CD1c-positive myeloid dendritic cell (primary cell): Measurements from ENCODE around the gene NR5A1.

Source experiments
- DNase-seq: peaks from one replicate; pipeline ENCODE4 v3.0.0-alpha.2; 2016; ENCODE audit errors: extremely low spot score

NR5A1 gene

DNA sequence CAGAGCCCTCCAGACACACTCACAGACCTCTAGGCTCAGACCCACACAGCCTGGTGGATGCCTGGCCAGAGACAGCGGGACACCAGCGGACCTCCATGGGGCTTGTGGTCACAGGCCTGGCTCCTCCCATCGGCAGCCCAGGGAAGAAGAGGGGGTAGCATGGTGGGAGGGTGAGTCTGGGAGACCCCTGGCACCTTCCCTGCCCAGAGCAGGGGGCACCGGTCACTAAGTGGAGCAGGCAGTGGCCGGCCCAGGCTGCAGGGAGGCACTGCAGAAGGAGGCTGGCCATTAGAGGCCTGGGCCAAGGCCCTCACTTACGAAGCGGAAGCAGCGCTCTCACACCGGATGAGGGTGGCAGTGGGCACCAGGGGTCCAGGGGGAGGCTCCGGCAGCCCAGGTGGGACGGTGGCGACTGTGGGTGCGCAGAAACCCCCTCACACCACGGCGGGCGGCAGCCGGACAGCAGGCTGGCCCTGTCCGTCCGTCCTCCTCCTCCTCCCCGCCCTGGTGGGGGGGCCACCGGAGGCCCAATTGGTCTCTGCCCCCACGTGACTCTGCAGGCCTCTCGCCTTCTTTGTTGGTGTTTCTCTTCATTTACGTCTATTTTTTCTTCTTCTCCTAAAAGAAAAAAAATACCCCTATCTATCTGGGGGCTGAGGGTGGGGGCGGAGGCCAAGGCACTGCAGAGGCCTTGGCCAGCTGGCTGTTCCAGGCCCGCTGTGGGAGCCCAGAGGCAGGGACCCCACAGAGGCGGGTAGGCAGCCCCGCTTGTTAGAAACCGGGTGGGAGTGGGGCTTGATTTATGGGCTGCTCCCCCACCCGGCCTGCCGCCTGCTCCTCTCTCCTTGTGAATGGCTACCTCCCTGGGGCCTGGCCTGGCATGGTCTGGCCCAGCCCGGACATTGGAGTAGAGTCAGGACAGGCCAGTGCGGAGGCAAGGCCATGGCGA, at the start of gene NR5A1:
TSS of gene NR5A1 (minus strand) at position 469 of the 949 bp plus-strand sequence. CDS start 4,004 bp downstream, outside the sequence.
- DNase-seq, result no peak

DNA sequence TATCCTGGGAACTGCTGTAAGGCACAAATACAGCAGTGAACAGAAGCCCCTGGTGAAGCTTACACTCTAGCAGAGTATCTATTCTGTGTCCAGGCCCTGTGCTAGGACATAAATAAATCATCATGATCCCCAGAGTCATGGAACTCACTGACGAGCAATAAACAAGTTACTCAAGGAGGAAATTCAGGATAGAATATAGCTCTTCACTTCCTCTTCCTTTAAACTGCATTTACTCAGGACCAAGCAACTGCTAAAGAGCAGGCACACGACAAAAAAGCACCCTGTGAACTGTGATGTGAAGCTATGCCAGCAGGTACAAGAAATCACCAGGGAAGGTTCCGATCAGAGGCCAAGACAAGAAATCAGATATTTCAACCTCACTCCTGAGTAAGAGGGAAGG, 47.8 kb upstream of the NR5A1 start:
- DNase-seq, result no peak

DNA sequence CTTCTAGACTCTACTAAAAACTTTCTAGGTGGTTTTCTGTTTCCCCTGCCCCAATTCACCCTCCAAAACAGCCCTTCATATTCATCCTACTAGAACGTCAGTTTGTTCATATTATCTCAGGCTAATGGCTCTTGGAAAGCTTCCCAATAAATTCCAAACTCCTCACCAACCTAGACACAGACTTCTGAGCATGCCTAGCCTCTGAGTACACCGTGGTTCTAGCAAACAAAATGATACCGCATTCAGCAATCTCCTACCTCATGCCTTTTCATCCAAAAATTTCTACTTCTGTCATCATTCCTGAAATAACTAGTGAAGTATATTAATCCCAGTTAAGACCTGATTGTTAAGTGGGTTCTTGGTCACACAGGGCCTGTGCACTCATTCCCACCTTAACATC, 46.5 kb upstream of the NR5A1 start:
- no peak for DNase-seq

DNA sequence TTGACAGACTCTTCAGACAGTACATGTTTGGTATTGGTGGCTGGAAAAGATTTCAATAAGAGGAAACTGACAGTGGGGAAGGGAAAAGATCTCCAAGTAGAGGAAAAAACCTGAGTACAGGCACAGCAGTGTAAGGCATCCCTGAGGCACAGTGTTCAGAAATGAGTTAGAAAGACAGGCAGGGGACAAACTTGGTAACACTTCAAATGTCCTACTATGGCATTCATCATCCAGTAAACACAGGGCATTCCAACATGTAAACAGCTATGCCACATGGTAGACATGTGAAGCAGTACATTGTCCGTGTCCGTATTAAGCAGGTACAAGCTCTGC, 45.0 kb upstream of the NR5A1 start:
- no peak for DNase-seq

DNA sequence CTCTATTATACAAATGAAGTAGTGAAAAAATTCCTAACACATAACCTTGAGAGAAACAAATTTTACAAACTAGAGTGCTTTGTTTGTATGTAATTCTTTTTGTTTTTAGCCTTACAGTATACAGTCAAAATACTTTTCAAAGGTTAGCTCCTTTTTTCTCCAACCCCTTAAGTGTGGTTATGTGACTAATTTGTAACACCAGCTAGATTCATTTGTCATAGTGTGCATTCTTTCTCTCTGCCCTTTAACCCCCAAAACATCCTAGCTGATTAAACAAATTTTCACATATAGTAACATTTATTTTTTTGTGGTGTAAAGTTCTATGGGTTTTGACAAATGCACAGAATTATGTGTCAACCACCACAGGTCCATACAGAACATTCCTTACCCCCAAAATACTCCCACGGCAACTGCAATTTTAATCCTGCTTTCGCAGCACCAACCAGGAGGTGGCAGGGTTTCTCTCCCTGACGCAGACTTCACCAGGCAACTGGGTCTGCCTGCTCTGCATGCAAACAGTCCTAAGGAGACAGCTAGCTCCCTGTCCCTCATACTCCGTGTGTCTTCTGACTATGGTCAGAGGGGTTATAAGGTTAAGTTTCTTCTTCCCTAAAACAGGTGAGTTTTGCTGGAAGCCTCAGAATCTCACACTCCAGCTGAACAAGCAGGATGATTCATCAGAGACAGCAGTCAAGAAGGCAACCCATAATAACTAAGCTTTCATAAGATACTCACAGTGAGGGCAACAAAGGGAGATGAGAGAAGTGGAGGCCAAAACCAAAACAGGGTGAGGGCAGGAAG, 44.5 kb upstream of the NR5A1 start:
- no peak for DNase-seq

DNA sequence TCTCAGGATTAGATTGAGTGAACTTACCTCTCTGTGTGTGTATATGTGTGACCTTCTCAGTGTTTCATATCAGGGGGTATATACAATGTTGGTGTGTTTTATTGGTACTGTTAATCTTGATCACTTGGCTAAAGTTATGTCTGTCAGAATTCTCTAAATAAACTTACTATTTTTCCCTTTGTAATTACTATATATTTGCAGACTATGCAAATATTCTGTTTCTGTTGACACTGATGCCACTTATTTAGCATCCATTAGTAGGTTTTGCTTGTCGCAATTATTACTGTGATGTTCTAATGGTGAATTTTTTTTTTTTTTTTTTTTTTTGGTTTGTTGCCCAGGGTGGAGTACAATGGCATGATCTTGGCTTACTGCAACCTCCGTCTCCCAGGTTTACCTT, 42.9 kb upstream of the NR5A1 start:
- no peak for DNase-seq

DNA sequence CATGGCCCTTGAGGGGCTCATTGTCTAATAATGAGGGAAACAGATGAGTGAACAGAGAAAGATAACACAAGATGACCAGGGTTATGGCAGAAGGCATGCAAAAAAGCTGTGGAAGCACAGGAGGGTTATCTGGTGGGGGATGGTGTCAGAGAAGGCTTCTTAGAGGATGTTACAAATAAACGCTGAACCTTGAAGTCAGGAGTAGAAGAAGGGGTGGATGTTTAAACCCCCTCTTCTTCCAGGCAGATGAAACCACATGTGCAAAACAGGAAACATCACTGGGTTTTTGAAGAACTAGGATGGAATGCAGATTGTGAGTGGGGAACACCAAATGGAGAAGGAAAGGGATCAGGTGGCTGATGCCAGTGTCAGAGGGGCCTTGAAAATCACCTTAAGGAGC, 41.8 kb upstream of the NR5A1 start:
- no peak for DNase-seq

DNA sequence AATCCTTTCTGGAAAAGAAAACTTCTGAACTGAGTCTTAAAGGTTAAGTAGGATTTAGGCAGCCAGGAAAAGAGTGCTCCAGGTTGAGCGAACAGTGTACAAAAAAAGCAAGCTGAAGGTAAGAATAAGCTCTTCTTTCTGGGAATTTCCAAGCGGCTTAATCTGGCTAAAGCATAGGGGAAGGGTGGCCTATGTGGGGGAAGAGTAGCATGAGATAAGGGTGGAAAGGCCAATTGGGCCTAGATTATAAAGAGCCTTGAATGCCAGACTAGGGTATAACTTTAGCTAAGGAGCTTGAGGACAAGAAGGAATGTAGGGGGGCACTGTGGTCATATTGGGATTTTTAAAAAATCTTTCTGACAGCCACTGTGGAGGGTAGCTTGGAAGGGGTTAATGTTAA, 37.3 kb upstream of the NR5A1 start:
- DNase-seq, result no peak

DNA sequence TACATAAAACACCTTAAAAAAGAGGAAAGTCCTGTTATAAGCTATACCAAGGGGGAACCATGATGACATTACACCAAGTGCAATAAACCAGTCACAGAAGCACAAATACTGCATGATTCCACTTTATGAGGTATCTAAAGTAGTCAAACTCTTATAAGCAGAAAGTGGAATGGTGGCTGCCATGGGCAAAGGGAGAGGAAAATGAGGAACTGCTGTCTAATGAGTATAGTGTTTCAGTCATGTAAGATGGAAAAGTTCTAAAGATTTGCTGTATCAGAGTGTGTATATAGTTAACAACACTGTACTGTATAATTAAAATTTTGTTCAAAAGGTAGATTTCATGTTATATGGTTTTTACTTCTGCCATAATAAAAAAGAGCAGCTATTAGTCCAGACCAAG, 34.6 kb upstream of the NR5A1 start:
- no peak for DNase-seq

DNA sequence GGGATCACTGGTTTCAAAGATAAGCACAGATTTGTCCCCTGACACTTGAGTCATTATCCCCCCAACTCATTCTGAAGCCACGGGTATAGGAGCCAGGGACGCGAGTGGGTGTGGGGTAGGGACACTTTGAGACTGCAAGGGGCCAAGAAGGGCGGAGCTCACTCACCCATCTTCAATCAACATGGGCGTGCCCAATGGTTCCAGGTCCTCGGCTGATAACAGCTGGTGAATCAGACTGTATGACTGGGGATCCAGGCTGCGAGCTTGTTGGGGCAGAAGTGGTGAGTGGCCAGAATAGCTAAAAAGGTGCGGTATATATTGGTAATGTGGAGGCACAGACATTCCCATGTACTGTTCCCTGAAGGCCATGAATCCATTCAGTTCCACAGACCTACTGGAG, 30.7 kb upstream of the NR5A1 start:
- no peak for DNase-seq

DNA sequence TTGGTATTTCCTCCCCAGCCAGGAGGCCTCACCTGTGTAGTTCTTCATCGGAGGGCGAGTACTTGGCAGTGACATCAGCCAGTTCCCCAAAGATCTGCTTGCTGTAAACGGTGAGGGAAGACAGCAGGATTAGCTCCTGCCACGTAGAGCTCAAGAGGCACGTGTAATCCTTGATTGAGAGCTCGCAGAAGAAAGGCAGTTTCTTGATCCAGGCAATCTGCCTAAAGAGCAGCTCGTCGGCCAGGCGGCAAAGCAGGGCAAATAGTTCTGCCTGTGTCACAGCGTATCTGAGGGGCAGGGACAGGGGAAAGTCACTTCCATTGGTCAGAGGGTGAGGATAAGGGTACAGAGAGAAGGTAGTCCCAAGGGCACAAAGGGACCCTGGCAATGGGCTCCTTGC, 28.6 kb upstream of the NR5A1 start:
- DNase-seq, result no peak

DNA sequence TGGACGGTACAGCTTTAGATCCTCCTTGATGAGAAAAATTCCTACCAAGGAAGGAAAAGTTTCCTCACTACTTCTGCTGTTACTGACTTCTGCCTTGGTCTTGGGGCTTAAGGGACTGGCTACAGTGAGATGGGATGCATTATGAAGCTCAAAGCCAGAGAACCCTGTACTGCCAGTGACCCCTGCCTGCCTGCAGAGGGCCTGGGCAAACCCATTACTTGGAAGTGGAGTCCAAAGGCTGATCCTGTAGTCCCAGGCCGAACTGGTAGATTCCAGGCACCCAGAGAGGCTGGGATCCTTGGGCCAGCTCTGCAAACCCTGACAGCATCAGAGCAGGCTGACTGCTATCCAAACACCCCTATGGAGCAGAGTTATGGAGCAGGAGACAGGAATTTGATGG, 25.7 kb upstream of the NR5A1 start:
- DNase-seq, result no peak

DNA sequence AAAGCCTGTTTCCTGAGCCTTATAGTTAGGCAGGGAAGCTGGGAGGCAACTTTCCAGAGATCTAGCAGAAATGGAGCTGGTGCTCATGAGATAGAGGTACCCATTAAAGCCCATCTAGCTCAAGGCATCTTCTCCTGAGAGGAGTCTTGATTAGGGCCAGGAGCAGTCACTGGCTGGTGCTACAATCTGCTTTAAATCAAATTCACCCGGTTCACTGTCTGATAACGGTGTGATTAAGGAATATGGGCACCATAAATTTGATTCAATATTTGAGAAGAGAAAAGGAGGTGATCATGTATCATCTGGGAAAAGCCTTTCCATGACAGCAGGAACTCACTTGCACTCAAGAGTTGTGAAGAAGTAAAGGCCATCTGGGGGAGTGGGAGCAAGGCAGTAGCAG, 23.9 kb upstream of the NR5A1 start:
- DNase-seq, result no peak

DNA sequence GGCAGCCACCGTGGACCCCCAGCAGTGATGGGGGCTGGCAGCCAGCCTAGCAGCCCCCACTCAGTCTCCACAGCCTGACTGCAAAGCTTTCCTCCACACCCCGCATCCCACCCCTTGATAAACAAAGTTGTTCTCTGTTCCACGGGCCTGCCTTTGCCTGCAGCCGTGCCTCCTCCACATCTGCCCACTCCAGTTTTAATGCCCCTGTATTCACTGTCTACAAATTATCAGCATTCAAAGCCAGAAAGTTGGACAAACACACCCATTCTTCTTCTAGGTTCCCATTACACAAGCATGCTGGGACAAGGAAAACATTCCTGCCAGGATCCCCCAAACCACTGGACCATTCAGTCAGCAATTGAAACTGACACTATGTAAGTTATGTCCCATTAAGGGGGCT, 23.0 kb upstream of the NR5A1 start:
- DNase-seq, result no peak

DNA sequence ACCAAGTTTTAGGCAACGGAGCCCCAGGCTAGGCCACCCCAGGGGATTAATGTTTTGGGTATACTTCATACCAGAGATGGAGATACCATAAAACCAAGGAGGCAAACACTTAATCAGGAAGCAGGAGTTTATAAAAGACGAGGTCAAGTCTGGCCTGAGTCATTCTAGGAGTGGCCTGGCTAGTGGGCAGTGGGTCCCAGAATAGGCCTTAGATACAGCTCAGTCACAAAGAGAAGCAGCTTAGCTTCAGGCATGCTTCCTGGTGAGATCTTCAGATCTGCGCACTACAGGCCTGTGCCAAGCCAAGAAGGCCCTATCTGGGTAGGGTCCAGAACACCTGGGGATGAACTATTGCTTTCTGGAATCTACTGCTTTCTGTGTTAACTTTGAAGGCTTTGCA, 20.6 kb upstream of the NR5A1 start:
- DNase-seq, result no peak

DNA sequence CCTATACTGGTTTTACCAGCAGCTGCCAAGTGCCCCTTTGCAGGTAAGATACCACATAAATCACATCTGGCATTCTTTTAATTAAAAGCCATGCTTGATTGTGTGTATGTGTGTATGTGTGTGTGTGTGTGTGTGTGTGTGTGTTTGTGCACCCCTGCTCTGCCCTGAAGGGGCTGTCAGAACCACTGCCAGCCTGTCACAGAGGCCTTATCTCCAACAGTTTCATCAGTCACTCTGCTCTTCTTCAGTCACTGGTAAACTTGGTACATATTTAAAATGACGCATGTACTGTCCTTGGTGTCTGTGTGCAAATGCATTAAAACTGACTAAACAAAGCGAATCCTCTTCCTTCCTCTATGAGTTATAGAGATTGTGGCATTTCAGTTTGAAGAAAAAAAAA, 19.0 kb upstream of the NR5A1 start:
- DNase-seq, result no peak

DNA sequence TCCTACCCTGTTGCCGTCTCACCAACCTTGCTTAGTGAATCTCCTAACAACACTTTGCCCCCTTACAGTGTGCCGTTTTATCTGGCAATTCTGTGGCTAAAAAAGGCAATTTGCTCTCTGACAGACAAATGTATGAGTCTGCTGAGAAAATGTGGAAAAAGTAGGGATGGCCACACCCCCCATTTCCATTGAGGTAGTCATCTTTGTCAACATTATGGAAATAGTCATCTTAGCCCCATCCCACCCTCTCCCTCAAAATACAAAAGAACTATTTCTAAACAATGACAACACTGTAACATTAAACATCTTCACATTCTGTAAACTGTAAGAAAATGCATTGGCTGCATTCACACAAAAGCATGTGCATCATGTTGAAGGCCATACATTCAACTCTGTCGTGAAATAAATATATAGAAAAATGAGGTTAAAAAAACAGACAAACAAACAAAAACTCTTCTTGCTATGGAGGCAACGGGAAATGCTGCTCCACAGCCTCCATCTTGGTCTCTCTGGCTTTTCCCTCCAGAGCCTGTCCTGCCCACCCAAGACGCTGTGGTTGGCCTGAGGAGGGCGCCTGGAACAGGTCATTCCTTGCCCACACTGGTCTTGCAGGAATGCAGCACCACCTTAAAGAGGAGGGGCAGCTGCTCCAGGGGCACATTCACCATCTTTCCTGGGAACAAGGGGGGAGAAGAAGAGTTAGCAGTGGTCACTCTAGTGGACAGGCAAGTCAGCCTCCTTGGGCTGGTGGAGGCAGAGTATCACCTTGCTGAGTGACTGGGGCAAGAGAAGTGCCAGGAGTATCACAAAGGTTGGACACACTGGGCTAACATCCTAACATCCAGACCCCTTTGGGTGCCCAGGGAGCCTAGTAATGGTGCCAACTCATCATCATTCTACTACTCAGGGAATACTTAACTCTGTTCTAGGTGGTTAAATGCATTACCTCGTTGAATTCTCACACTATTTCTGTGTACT, 15.2 kb upstream of the NR5A1 start:
- no peak for DNase-seq

DNA sequence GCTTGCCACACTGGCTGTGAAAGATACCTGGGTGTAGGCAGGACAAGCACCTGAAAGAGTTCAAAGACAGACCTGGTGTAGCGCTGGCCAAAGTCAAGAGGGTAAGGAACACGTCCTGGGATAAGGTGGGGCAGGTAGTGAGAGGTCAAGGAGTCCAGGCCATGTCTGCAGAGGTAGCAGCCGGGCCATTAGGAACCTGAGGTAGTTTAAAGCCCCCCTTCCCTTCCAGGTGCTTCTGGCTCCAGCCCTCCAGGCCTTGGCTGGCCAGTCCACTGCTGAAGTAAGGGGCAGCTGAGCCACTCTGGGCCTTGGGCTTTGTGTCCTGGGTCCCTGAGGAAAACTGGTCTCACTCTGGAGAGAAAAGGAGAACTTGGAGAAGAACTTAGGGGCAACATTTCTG, 13.9 kb upstream of the NR5A1 start:
- no peak for DNase-seq

DNA sequence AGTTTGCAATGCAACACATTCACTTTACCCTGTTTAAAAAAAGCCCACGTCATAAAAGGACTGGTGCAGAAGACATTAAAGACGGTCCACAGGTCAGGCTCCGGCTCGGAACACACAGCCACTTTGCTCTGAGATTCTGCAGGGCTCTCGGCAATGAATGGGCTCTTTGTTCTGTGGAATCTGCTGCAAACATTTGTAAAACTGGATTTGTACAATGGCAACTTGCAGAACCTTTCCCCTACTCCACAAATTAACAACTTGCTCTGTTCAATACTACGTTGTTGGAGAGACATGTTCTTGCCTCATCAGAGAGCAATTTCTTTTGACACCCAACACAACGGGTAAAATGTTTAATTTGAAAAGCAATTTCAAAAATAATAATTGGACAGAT, 13.0 kb upstream of the NR5A1 start:
- DNase-seq, result no peak

DNA sequence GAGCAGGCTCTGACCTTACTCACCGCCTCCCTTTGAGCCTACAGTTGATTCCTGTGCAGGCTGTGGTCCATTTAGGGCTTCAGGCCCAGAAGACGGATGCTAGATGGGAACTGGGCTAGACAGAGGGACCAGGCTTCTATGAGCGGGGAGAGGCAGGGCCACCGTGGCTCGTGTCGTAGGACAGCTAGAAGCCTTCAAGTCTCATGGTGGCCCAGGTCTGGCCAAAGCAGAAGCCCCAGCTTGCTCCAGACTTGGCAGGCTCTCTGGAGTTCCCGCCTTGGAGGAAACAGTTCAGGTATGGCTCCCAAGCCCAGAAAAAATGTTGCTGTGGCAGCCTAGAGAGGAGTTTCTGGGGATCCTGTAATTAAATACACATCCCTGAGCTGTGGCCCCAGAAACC, 10.9 kb upstream of the NR5A1 start:
- no peak for DNase-seq

DNA sequence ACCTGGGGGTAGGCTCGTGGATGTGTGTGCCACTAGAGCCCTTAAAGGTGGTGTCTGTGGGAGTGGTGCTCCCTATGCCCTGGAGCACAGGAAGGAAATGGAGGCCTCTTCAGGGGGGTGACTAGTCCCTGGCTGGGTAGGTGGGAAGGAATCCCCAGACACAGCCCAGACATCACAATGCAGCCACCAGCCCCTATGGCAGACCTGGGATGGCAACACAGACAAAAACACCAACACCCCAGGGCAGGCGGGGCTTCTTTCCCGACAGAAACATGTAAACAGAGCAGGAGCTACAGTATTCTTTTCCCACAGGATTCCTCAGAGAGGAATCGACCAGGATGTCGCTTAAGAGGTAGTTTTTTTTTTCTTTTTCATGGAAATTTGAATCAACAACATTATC, 10.4 kb upstream of the NR5A1 start:
- no peak for DNase-seq

DNA sequence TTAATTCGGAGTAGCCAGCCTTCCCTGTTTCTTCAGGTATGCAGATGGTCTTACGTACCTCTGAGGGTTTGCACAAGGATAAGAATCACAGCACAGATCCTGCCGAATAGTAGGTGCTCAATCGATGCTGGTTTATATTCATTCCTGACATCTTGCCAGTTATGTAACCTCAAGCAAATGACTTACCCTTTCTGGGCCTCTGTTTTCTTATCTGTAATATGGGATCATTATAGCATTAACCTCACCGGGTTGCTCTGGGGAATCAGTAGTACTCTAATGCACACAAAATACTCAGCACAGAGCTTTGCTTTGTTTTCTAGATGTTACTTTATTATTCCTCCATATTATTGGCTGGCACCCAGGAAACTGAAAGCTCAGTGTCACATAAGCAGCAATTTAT, 7.7 kb upstream of the NR5A1 start:
- DNase-seq, result no peak
